GM19324 (cell line): ENCODE data around the gene NAA10.

ENCODE experiments used
- ATAC-seq: cut with Tn5 transposase; IDR thresholded peaks from one replicate; pipeline ENCODE4 v1.9.1; 2021; ENCODE audit warnings: mild to moderate bottlenecking, moderate library complexity; ENCODE audit not compliant: unreplicated experiment, low FRiP score

NAA10 gene

GRCh38 chrX:153930011-153930910, 4.6 kb downstream of the NAA10 start:
- no peak for ATAC-seq

- no peak for ATAC-seq
Observed at GRCh38 chrX:153929576-153929975, 5.3 kb downstream of the NAA10 start.

- ATAC-seq: no peak
Observed at GRCh38 chrX:153928846-153929245, 6.0 kb downstream of the NAA10 start.

- ATAC-seq: peak; percentile 90
Observed at GRCh38 chrX:153927922-153928760, 6.7 kb downstream of the NAA10 start.

GRCh38 chrX:153927672-153927921, 7.2 kb downstream of the NAA10 start:
- no peak for ATAC-seq

- ATAC-seq: peak; percentile 30
Observed at GRCh38 chrX:153926858-153927671, 7.8 kb downstream of the NAA10 start.

GRCh38 chrX:153926552-153926857, 8.3 kb downstream of the NAA10 start:
- ATAC-seq: no peak

GRCh38 chrX:153925739-153926551, 8.9 kb downstream of the NAA10 start, which contains the start of gene ARHGAP4:
TSS of gene ARHGAP4 (minus strand) at chrX:153926264. CDS start at chrX:153926202, 62 bp downstream.
- no peak for ATAC-seq

- no peak for ATAC-seq
Observed at GRCh38 chrX:153925387-153925738, 9.5 kb downstream of the NAA10 start.

GRCh38 chrX:153924149-153924861, 10.5 kb downstream of the NAA10 start:
- ATAC-seq: no peak

GRCh38 chrX:153922932-153923857, 11.6 kb downstream of the NAA10 start:
- no peak for ATAC-seq

GRCh38 chrX:153921511-153922446, 13.1 kb downstream of the NAA10 start:
- ATAC-seq: no peak

GRCh38 chrX:153921070-153921469, 13.8 kb downstream of the NAA10 start:
- no peak for ATAC-seq

- ATAC-seq: no peak
Observed at GRCh38 chrX:153920546-153920945, 14.3 kb downstream of the NAA10 start.

GRCh38 chrX:153919281-153919680, 15.6 kb downstream of the NAA10 start:
- ATAC-seq: no peak

GRCh38 chrX:153917869-153918268, 17.0 kb downstream of the NAA10 start:
- ATAC-seq: no peak

- no peak for ATAC-seq
Observed at GRCh38 chrX:153913701-153914100, 21.1 kb downstream of the NAA10 start.
